K562 (cell line): ENCODE measurements around the gene ANGPTL3. TPM values are rescaled to one million over a fixed set of nuclear protein-coding genes. Genes with fewer than 3 reads are reported as not detected.

ENCODE experiments used
- ATF4 ChIP-seq: fragments of 450-650 bp; formaldehyde crosslinking; IDR thresholded peaks from 2 replicates; pipeline ENCODE4 v1.4.0; 2022; ENCODE audit warnings: mild to moderate bottlenecking, moderate library complexity
- BRF2 ChIP-seq: IDR thresholded peaks from 3 replicates; pipeline ENCODE4 v1.6.1; 2011; ENCODE audit warnings: borderline replicate concordance, mild to moderate bottlenecking; ENCODE audit not compliant: insufficient read length, insufficient read depth
- CEBPB ChIP-seq: fragments of 450-650 bp; IDR thresholded peaks from 2 replicates; pipeline ENCODE4 v1.6.1; 2016; ENCODE audit warnings: missing genetic modification characterization, missing compliant biosample characterization
- HINFP ChIP-seq: fragments of 450-650 bp; conservative IDR thresholded peaks from 2 replicates; pipeline ENCODE4 v1.6.1; 2016; ENCODE audit warnings: missing genetic modification characterization, low read depth, mild to moderate bottlenecking, control low read depth, missing compliant biosample characterization
- REST ChIP-seq, 2 experiments: fragments of 450-650 bp; formaldehyde crosslinking in 1 of 2; IDR thresholded peaks; 2 replicates each; pipeline versions ENCODE4 v1.4.0 to v1.6.1; 2014 to 2020; ENCODE audit warnings: mild to moderate bottlenecking in 2 of 2, borderline replicate concordance in 1 of 2, low read depth in 1 of 2
- RFX7 ChIP-seq: fragments of 250-450 bp; sonication (Bioruptor Pico); IDR thresholded peaks from 2 replicates; pipeline ENCODE4 v1.5.1; 2021; ENCODE audit warnings: mild to moderate bottlenecking
- TCF7L2 ChIP-seq: fragments of 150-350 bp; IDR thresholded peaks from 2 replicates; pipeline ENCODE4 v1.6.1; 2016; ENCODE audit warnings: low read depth, mild to moderate bottlenecking, low read length, moderate library complexity
- USF2 ChIP-seq: sonication (generic); formaldehyde crosslinking; IDR thresholded peaks from 2 replicates; pipeline ENCODE4 v1.5.0; 2020; ENCODE audit warnings: missing genetic modification reagents
- ZBTB43 ChIP-seq: sonication (generic); formaldehyde crosslinking; IDR thresholded peaks from 2 replicates; pipeline ENCODE4 v1.8.0; 2023; ENCODE audit warnings: mild to moderate bottlenecking, missing genetic modification reagents
- ZNF639 ChIP-seq, 2 experiments: fragments of 200-800 bp in 1 of 2; sonication (Bioruptor generic) in 1 of 2; sonication (generic) in 1 of 2; formaldehyde crosslinking in 1 of 2; IDR thresholded peaks in 1 of 2; conservative IDR thresholded peaks in 1 of 2; 2 replicates each; pipeline versions ENCODE4 v1.5.0 to v1.6.1; 2016 to 2020; ENCODE audit warnings: missing compliant biosample characterization in 1 of 2, missing genetic modification characterization in 1 of 2, missing genetic modification reagents in 1 of 2
- polyA plus RNA-seq, 8 experiments: library from polyadenylated mRNA; depleted of rRNA in 4 of 8; stranded (reverse) in 5 of 8; unstranded in 3 of 8; fragments of >200 nt; fragmentation: Nextera tagmentation in 2 of 8; fragmentation: Illumina TruSeq in 1 of 8; extraction: Ambion mirVana in 2 of 8; extraction: Trizol in 1 of 8; gene quantifications; 2 replicates each; pipeline versions ENCODE4 v1.2.1 to v1.2.3, GENCODE V29; 2011 to 2014; ENCODE audit warnings: inconsistent platforms in 1 of 8, missing spikeins in 1 of 8
- total RNA-seq, 7 experiments: library from RNA; depleted of rRNA in 6 of 7; stranded (reverse); fragments of >200 nt in 6 of 7; fragmentation: Illumina TruSeq in 2 of 7; extraction: Trizol in 2 of 7; gene quantifications; 2 replicates each; pipeline versions ENCODE4 v1.2.1 to v1.2.3, GENCODE V29; 2011 to 2021; ENCODE audit warnings: low replicate concordance in 1 of 7

Gene ANGPTL3
- total and polyA plus RNA-seq, 9 of the 15 experiments (the other 6 are each of a cell fraction or from before 2014, with no cell fraction given) = not detected

- TF ChIP-seq BRF2 (no peak), RFX7 (CRISPR knock-in tag) (no peak), ZNF639 (CRISPR knock-in tag; conservative IDR thresholded peaks at IDR 0.05 in 1 of 2, IDR thresholded peaks at IDR 0.05 in 1 of 2) (no peak), REST (IDR thresholded peaks at IDR 0.05; ENCODE audit: borderline replicate concordance) (peak; percentile 26; the same call in 1 of the 2 replicates), REST (CRISPR knock-in tag; IDR thresholded peaks at IDR 0.05; ENCODE audit: low read depth) (no peak), USF2 (CRISPR knock-in tag) (peak; percentile 54), CEBPB (tag) (peak; percentile 80), TCF7L2 (no peak), ATF4 (no peak), HINFP (tag) (no peak), ZBTB43 (CRISPR knock-in tag) (no peak)
Measured at GRCh38 chr1:62621907-62622306, 24.6 kb downstream of the ANGPTL3 start (continued).
